ENCODE measurements around the gene ADGRE1. TPM values are rescaled to one million over a fixed set of nuclear protein-coding genes. Genes with fewer than 3 reads are reported as not detected.

ADGRE1 gene
- total and polyA plus RNA-seq, 5 donors from 2014 or later = 0.92 to 2.4 (median 1.2) TPM

DNA sequence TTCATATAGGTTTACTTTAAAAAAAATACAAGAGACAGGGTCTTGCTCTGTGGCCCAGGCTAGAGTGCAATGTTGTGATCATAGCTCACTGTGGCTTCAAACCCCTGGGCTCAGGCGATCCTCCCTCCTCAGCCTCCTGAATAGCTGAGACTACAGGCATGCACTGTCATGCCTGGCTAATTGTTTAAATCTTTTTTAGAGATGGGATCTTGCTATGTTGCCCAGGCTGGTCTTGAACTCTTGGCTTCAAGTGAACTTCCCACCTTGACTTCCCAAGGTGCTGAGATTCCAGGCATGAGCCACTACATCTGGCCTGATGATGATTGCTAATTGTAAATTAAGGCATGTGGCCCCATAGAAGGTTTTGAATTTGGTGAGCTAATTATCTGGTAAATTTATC lies 35.4 kb upstream of the ADGRE1 start:
- Histone ChIP-seq H3K27me3 (ENCODE audit: control insufficient read depth, insufficient read depth, low read length) (no peaks in the 10 kb centered on the region), H3K27ac (ENCODE audit: insufficient read depth, low read length, poor library complexity, severe bottlenecking) (no peak overlapping the region), H3K9me3 (ENCODE audit: control insufficient read depth in 2 of 2, low read length in 2 of 2) (no peaks in the 10 kb centered on the region), H3K4me1 (ENCODE audit: control insufficient read depth, insufficient read depth, low read length, poor library complexity, severe bottlenecking) (no peaks in the 10 kb centered on the region), H3K36me3 (ENCODE audit: control insufficient read depth, insufficient read depth, low read length) (peaks cover 79% of the 10 kb centered on the region), H3K4me3 (ENCODE audit: low read depth, low read length) (no peak overlapping the region)
- no peaks in the 10 kb centered on the region for H3K27me3 Mint-ChIP-seq
- peaks cover 47% of the 10 kb centered on the region for H3K36me3 Mint-ChIP-seq
- peak overlapping the region in 1 of 3 donors; percentile 14 for H3K27ac Mint-ChIP-seq
- H3K4me1 Mint-ChIP-seq = peaks cover 0 to 7% (median 0%) of the 10 kb centered on the region in 4 donors
- ATAC-seq (ENCODE audit: low read depth in 2 of 2) (no peak), DNase-seq (no peak)
- H3K4me3 Mint-ChIP-seq = no peak overlapping the region
- no peaks in the 10 kb centered on the region for H3K9me3 Mint-ChIP-seq

DNA sequence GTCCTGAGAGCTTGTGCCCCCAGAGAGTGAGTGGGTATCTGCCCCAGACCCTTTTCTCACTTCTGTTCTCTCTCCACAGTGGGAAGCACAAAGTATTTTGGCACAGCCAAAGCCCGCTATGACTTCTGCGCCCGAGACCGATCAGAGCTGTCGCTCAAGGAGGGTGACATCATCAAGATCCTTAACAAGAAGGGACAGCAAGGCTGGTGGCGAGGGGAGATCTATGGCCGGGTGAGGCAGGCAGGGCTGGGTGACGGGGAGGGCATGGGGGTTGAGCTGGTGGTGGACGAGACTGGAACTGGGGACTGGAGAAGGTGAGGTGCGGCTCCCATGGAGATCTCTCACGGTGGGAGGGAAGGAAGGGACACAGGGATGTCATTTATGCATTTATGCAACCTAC lies 33.5 kb upstream of the ADGRE1 start:
- Mint-ChIP-seq H3K27ac (peak overlapping the region; percentile 5 to 71 (median 15)), H3K27me3 (no peaks in the 10 kb centered on the region), H3K36me3 (peaks cover 50% of the 10 kb centered on the region), H3K4me3 (no peak overlapping the region), H3K9me3 (no peaks in the 10 kb centered on the region), H3K4me1 (peaks cover 0 to 7% (median 0%) of the 10 kb centered on the region in 4 donors)
- H3K36me3 ChIP-seq (ENCODE audit: control insufficient read depth, insufficient read depth, low read length) = peaks cover 70% of the 10 kb centered on the region
- DNase-seq (no peak), ATAC-seq (ENCODE audit: low read depth in 2 of 2) (no peak)
- H3K27ac ChIP-seq (ENCODE audit: insufficient read depth, low read length, poor library complexity, severe bottlenecking) = no peak overlapping the region
- no peak overlapping the region for H3K4me3 ChIP-seq (ENCODE audit: low read depth, low read length)
- H3K4me1 ChIP-seq (ENCODE audit: control insufficient read depth, insufficient read depth, low read length, poor library complexity, severe bottlenecking) = no peaks in the 10 kb centered on the region
- no peaks in the 10 kb centered on the region for H3K9me3 ChIP-seq (ENCODE audit: control insufficient read depth in 2 of 2, low read length in 2 of 2)
- no peaks in the 10 kb centered on the region for H3K27me3 ChIP-seq (ENCODE audit: control insufficient read depth, insufficient read depth, low read length)

DNA sequence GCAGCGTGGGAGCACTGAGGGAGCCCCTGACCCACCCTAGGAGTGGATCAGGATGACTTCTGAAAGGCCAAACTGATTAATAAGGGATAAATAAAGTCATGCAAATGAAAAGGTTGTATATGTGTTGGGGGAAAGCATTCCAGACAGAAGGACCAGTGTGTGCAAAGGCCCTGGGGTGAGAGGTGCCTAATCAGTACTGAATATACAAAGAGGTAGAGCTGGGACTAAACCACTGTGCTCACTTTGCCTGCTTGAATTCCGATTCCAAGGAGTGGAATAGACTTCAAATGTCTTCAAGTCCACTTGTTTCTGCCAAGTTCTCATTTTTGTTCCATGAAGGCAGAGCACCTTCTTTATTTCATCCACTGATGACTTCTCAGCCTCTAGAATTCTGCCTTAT lies 32.6 kb upstream of the ADGRE1 start:
- ATAC-seq (ENCODE audit: low read depth in 2 of 2) = no peak
- H3K36me3 ChIP-seq (ENCODE audit: control insufficient read depth, insufficient read depth, low read length) = peaks cover 67% of the 10 kb centered on the region
- H3K4me1 ChIP-seq (ENCODE audit: control insufficient read depth, insufficient read depth, low read length, poor library complexity, severe bottlenecking) = no peaks in the 10 kb centered on the region
- Mint-ChIP-seq H3K4me3 (no peak overlapping the region), H3K9me3 (no peaks in the 10 kb centered on the region), H3K27me3 (no peaks in the 10 kb centered on the region), H3K4me1 (peaks cover 0 to 4% (median 0%) of the 10 kb centered on the region in 4 donors), H3K36me3 (peaks cover 44% of the 10 kb centered on the region), H3K27ac (peak overlapping the region in 1 of 3 donors; percentile 23)
- no peak overlapping the region for H3K4me3 ChIP-seq (ENCODE audit: low read depth, low read length)
- DNase-seq = no peak
- H3K9me3 ChIP-seq (ENCODE audit: control insufficient read depth in 2 of 2, low read length in 2 of 2) = no peaks in the 10 kb centered on the region
- no peak overlapping the region for H3K27ac ChIP-seq (ENCODE audit: insufficient read depth, low read length, poor library complexity, severe bottlenecking)
- no peaks in the 10 kb centered on the region for H3K27me3 ChIP-seq (ENCODE audit: control insufficient read depth, insufficient read depth, low read length)

DNA sequence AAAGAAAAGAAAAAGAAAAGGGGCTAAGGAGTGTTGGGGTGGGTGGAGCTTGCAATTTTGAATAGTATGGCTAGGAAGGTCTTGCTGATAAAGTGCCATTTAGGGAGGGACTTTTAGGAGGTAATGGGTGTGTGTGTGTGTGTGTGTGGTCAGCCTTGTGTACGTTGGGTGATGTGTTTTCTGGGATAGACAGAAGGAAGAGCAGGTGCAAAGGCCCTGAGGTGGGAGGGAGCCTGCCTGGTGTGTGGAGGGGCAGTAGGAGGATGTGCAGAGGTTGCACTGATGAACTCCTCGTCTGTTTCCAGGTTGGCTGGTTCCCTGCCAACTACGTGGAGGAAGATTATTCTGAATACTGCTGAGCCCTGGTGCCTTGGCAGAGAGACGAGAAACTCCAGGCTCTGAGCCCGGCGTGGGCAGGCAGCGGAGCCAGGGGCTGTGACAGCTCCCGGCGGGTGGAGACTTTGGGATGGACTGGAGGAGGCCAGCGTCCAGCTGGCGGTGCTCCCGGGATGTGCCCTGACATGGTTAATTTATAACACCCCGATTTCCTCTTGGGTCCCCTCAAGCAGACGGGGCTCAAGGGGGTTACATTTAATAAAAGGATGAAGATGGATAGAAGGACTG lies 30.5 kb upstream of the ADGRE1 start:
- Histone ChIP-seq H3K9me3 (ENCODE audit: control insufficient read depth in 2 of 2, low read length in 2 of 2) (no peaks in the 10 kb centered on the region), H3K36me3 (ENCODE audit: control insufficient read depth, insufficient read depth, low read length) (peaks cover 47% of the 10 kb centered on the region), H3K27me3 (ENCODE audit: control insufficient read depth, insufficient read depth, low read length) (no peaks in the 10 kb centered on the region), H3K4me1 (ENCODE audit: control insufficient read depth, insufficient read depth, low read length, poor library complexity, severe bottlenecking) (no peaks in the 10 kb centered on the region), H3K27ac (ENCODE audit: insufficient read depth, low read length, poor library complexity, severe bottlenecking) (no peak overlapping the region), H3K4me3 (ENCODE audit: low read depth, low read length) (no peak overlapping the region)
- H3K4me3 Mint-ChIP-seq = no peak overlapping the region
- H3K9me3 Mint-ChIP-seq = no peaks in the 10 kb centered on the region
- no peak for DNase-seq
- ATAC-seq (ENCODE audit: low read depth in 2 of 2) = no peak
- H3K4me1 Mint-ChIP-seq = peaks cover 0 to 4% (median 4%) of the 10 kb centered on the region in 4 donors
- no peaks in the 10 kb centered on the region for H3K27me3 Mint-ChIP-seq
- H3K36me3 Mint-ChIP-seq = peaks cover 35% of the 10 kb centered on the region
- H3K27ac Mint-ChIP-seq = peak overlapping the region in 1 of 3 donors; percentile 48

DNA sequence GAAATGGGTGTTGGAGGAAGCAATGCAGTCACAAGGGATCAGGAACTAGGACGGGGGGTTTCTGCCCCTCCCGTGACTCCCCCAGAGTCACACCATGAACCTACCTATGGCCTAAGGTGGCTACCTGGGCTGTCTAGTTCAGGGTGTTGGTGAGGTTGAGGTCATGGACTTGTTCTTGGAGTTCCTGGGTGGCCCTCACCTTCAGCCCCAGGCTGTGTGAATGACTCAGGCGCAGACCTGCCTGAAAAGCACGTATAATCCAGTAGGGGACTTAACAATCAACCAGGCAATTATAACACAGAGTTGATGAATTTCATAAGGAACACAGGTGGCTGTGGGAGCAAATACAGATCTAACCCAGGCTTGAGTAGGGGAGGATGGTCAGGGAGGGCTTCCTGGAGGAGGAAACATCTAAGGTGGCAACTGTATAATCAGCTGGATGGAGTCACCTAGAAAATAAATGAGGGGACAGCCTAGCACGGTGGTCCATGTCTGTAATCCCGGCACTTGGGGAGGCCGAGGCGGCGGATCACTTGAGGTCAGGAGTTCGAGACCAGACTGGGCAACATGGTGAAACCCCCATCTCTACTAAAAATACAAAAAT lies 25.6 kb upstream of the ADGRE1 start:
- H3K27me3 Mint-ChIP-seq = no peaks in the 10 kb centered on the region

DNA sequence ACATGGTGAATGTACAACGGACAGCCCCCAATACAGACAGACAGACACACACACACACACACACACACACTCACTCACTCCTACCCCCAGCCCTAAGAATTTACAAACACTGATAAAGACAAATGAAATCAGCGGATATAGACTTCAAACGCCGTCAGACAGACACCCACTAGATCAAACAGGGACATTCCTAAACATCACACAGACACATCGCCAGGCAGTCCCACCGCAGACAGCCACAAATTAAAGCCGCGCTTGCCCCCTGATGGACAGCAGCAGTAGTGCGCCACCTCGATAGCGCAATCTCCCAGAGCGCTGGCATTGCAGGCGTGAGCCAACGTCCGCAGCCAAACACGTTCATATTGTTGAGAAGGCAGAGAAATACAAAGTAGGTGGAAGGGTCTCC lies 24.7 kb upstream of the ADGRE1 start:
- peak overlapping the region; percentile 80 to 86 (median 83) for H3K4me3 Mint-ChIP-seq
- Histone ChIP-seq H3K4me3 (ENCODE audit: low read depth, low read length) (peak overlapping the region; percentile 73), H3K27me3 (ENCODE audit: control insufficient read depth, insufficient read depth, low read length) (no peaks in the 10 kb centered on the region), H3K9me3 (ENCODE audit: control insufficient read depth in 2 of 2, low read length in 2 of 2) (no peaks in the 10 kb centered on the region), H3K27ac (ENCODE audit: insufficient read depth, low read length, poor library complexity, severe bottlenecking) (peak overlapping the region; percentile 41), H3K4me1 (ENCODE audit: control insufficient read depth, insufficient read depth, low read length, poor library complexity, severe bottlenecking) (peaks cover 8% of the 10 kb centered on the region), H3K36me3 (ENCODE audit: control insufficient read depth, insufficient read depth, low read length) (no peaks in the 10 kb centered on the region)
- H3K27me3 Mint-ChIP-seq = no peaks in the 10 kb centered on the region
- ATAC-seq (ENCODE audit: low read depth in 2 of 2) = peak; percentile 86 to 88
- H3K4me1 Mint-ChIP-seq = peaks cover 6 to 19% (median 12%) of the 10 kb centered on the region in 4 donors
- H3K9me3 Mint-ChIP-seq = peaks cover 0 to 1% (median 0%) of the 10 kb centered on the region in 7 donors
- DNase-seq = peak; percentile 80 to 90 (median 87)
- no peaks in the 10 kb centered on the region for H3K36me3 Mint-ChIP-seq
- H3K27ac Mint-ChIP-seq = peak overlapping the region; percentile 59 to 96 (median 72)

More for the DNA sequence above, 25.6 kb upstream of the ADGRE1 start:
- Mint-ChIP-seq H3K27ac (peak overlapping the region in 2 of 3 donors; percentile 39 to 81), H3K4me3 (peak overlapping the region in 3 of 4 donors; percentile 22 to 83 (median 70)), H3K4me1 (peaks cover 6 to 19% (median 12%) of the 10 kb centered on the region in 4 donors), H3K36me3 (peaks cover 5% of the 10 kb centered on the region), H3K9me3 (peaks cover 0 to 1% (median 0%) of the 10 kb centered on the region in 7 donors)
- no peaks in the 10 kb centered on the region for H3K27me3 ChIP-seq (ENCODE audit: control insufficient read depth, insufficient read depth, low read length)
- DNase-seq (peak in 1 of 3 donors; percentile 11), ATAC-seq (ENCODE audit: low read depth in 2 of 2) (no peak)
- no peaks in the 10 kb centered on the region for H3K9me3 ChIP-seq (ENCODE audit: control insufficient read depth in 2 of 2, low read length in 2 of 2)
- H3K36me3 ChIP-seq (ENCODE audit: control insufficient read depth, insufficient read depth, low read length) = peaks cover 7% of the 10 kb centered on the region
- no peak overlapping the region for H3K4me3 ChIP-seq (ENCODE audit: low read depth, low read length)
- peak overlapping the region; percentile 41 for H3K27ac ChIP-seq (ENCODE audit: insufficient read depth, low read length, poor library complexity, severe bottlenecking)
- H3K4me1 ChIP-seq (ENCODE audit: control insufficient read depth, insufficient read depth, low read length, poor library complexity, severe bottlenecking) = peaks cover 8% of the 10 kb centered on the region

DNA sequence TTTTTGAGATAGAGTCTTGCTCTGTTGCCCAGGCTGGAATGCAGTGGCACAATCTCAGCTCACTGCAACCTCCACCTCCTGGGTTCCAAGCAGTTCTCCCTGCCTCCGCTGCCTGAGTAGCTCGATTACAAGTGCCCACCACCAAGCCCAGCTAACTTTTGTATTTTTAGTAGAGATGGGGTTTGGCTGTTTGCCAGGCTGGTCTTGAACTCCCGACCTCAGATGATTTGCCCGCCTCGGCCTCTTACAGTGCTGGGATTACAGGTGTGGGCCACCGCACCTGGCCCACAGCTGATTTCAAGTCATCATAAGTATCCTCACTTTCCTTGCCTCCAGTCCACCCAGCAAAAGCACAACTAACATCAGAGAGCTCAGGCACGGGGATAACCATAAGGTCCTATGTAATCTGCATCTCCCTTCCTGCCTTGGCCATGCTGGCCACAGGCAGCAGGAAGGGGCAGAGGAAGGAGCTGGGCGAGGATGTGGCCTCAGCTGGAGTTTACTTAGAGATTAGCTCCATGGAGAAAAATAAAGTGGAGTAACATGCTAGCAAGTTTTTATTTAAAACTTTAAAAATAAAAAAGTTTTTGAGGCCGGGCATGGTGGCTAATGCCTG lies 22.9 kb upstream of the ADGRE1 start:
- ATAC-seq (ENCODE audit: low read depth in 2 of 2) = no peak
- Mint-ChIP-seq H3K27ac (peak overlapping the region in 1 of 3 donors; percentile 14), H3K36me3 (no peaks in the 10 kb centered on the region), H3K4me1 (peaks cover 6 to 19% (median 12%) of the 10 kb centered on the region in 4 donors), H3K27me3 (no peaks in the 10 kb centered on the region), H3K4me3 (peak overlapping the region in 2 of 4 donors; percentile 40 to 53), H3K9me3 (peaks cover 0 to 1% (median 0%) of the 10 kb centered on the region in 7 donors)
- no peaks in the 10 kb centered on the region for H3K9me3 ChIP-seq (ENCODE audit: control insufficient read depth in 2 of 2, low read length in 2 of 2)
- H3K27me3 ChIP-seq (ENCODE audit: control insufficient read depth, insufficient read depth, low read length) = no peaks in the 10 kb centered on the region
- H3K36me3 ChIP-seq (ENCODE audit: control insufficient read depth, insufficient read depth, low read length) = no peaks in the 10 kb centered on the region
- no peak for DNase-seq
- no peak overlapping the region for H3K4me3 ChIP-seq (ENCODE audit: low read depth, low read length)
- H3K27ac ChIP-seq (ENCODE audit: insufficient read depth, low read length, poor library complexity, severe bottlenecking) = no peak overlapping the region
- peaks cover 8% of the 10 kb centered on the region for H3K4me1 ChIP-seq (ENCODE audit: control insufficient read depth, insufficient read depth, low read length, poor library complexity, severe bottlenecking)
